Mucosa of gallbladder (tissue), 1 donor: ENCODE data around the gene TAS2R7. TPM values are rescaled to one million over a fixed set of nuclear protein-coding genes. Genes with fewer than 3 reads are reported as not detected.

Experiments used
- total RNA-seq: library from RNA; stranded (reverse); gene quantifications from one replicate; pipeline ENCODE4 v1.2.1, GENCODE V29; 2021
- donor health status: DM: no; HTN: no; CAD: no.

Gene TAS2R7
- total RNA-seq, 1 donor from 2014 or later, result not detected

Other genes with a start within 250 kb of the TAS2R7 start
- 11.9 TPM for gene MAGOHB, start 189.0 kb downstream of the TAS2R7 start, total RNA-seq
- gene STYK1, start 128.6 kb downstream of the TAS2R7 start, total RNA-seq, result 12.3 TPM
- gene YBX3, start 79.3 kb downstream of the TAS2R7 start, total RNA-seq, result 159 TPM
- gene TAS2R8, start 4.7 kb upstream of the TAS2R7 start, total RNA-seq, result not detected
- not detected for gene TAS2R9, start 7.5 kb upstream of the TAS2R7 start, total RNA-seq
- gene TAS2R10, start 23.7 kb upstream of the TAS2R7 start, total RNA-seq, result 0.92 TPM
- 2.6 TPM for gene PRR4, start 46.8 kb upstream of the TAS2R7 start, total RNA-seq
- gene PRH1, start 81.6 kb upstream of the TAS2R7 start, total RNA-seq, result 13.8 TPM
- gene TAS2R13, start 106.9 kb upstream of the TAS2R7 start, total RNA-seq, result 0.78 TPM
- gene PRH2, start 126.6 kb upstream of the TAS2R7 start, total RNA-seq, result not detected
- gene TAS2R14, start 136.6 kb upstream of the TAS2R7 start, total RNA-seq, result 1.4 TPM
- gene TAS2R50, start 184.3 kb upstream of the TAS2R7 start, total RNA-seq, result 1.3 TPM
- gene TAS2R20, start 195.7 kb upstream of the TAS2R7 start, total RNA-seq, result 0.89 TPM
- 1.9 TPM for gene TAS2R19, start 220.0 kb upstream of the TAS2R7 start, total RNA-seq
- gene TAS2R31, start 228.8 kb upstream of the TAS2R7 start, total RNA-seq, result 3.1 TPM